Measurements from ENCODE around the gene PARVA.

GRCh38 chr11:12329169-12329568, 48.2 kb upstream of the PARVA start:
- TF ChIP-seq CTCF (IDR thresholded peaks at IDR 0.05) (no peak), POLR2A (IDR thresholded peaks at IDR 0.05) (no peak), EP300 (IDR thresholded peaks at IDR 0.05) (no peak), POLR2AphosphoS5 (IDR thresholded peaks at IDR 0.05) (no peak)

All from stomach (tissue), 4 donors.